Uterus (tissue), 4 donors: Measurements from ENCODE around the gene CCDC120. TPM values are rescaled to one million over a fixed set of nuclear protein-coding genes. Genes with fewer than 3 reads are reported as not detected.

Source experiments
- DNase-seq, 2 donors: peaks; one replicate each; pipeline ENCODE4 v3.0.0-alpha.2; 2019 to 2020
- H3K27ac ChIP-seq, 2 donors: fragments of 200-600 bp; sonication (generic); 1 replicate in 1 of 2; 2 replicates in 1 of 2; pipeline ENCODE4 v1.5.1; 2016 to 2018
- H3K27me3 ChIP-seq, 2 donors: fragments of 200-600 bp; sonication (generic); one replicate each; pipeline ENCODE4 v1.5.1; 2018 to 2019; ENCODE audit warnings: control low read depth in 1 of 2
- H3K36me3 ChIP-seq, 2 donors: fragments of 200-600 bp; sonication (generic); one replicate each; pipeline ENCODE4 v1.5.1; 2019; ENCODE audit warnings: control low read depth in 1 of 2
- H3K4me1 ChIP-seq, 2 donors: fragments of 200-600 bp; sonication (generic); one replicate each; pipeline ENCODE4 v1.5.1; 2018 to 2019; ENCODE audit warnings: control low read depth in 1 of 2
- H3K4me3 ChIP-seq, 2 donors: fragments of 200-600 bp; sonication (generic); 1 replicate in 1 of 2; 2 replicates in 1 of 2; pipeline ENCODE4 v1.5.1; 2018 to 2019; ENCODE audit warnings: mild to moderate bottlenecking in 1 of 2
- H3K9me3 ChIP-seq, 2 donors: fragments of 200-600 bp; sonication (generic); one replicate each; pipeline ENCODE4 v1.5.1; 2019; ENCODE audit warnings: control low read depth in 1 of 2
- CTCF ChIP-seq, 4 experiments: fragments of 200-600 bp in 2 of 4; fragments of 450-650 bp in 2 of 4; sonication (generic) in 2 of 4; IDR thresholded peaks; one replicate each; pipeline ENCODE4 v1.5.1; 2016 to 2019; ENCODE audit warnings: antibody characterized with exemption in 4 of 4, mild to moderate bottlenecking in 2 of 4, moderate library complexity in 1 of 4
- POLR2A ChIP-seq, 2 donors: fragments of 450-650 bp; IDR thresholded peaks; one replicate each; pipeline ENCODE4 v1.6.1; 2016; ENCODE audit warnings: antibody characterized with exemption in 2 of 2, mild to moderate bottlenecking in 1 of 2, moderate library complexity in 1 of 2
- intact Hi-C: fragments of 100-400 bp; cut with DNase I; formaldehyde crosslinking; loops from one replicate; pipeline ENCODE4 v1.15.1; 2023; ENCODE audit warnings: low total_unique reads
- total RNA-seq, 4 donors: library from RNA; depleted of rRNA in 3 of 4; stranded (reverse); fragments of >200 nt in 3 of 4; gene quantifications; one replicate each; pipeline versions ENCODE4 v1.1.0 to v1.2.4, GENCODE V29; 2014 to 2023
- donor health status: DM: yes; HTN: yes; CAD: no.

CCDC120 gene
- total RNA-seq, 4 donors from 2014 or later: 2.0 to 12.0 (median 4.2) TPM

- no peaks in the 10 kb centered on the region for H3K4me1 ChIP-seq
- TF ChIP-seq POLR2A (IDR thresholded peaks at IDR 0.05): peak in 1 of 2 donors; percentile 47
- no peak for TF ChIP-seq CTCF (IDR thresholded peaks at IDR 0.05)
- peak overlapping the region; percentile 92 for H3K27ac ChIP-seq
- no peaks in the 10 kb centered on the region for H3K9me3 ChIP-seq
- intact Hi-C loops: no loop called here
- no peaks in the 10 kb centered on the region for H3K36me3 ChIP-seq
- peak overlapping the region; percentile 42 to 60 for H3K4me3 ChIP-seq
- peak; percentile 58 to 62 for DNase-seq
- H3K27me3 ChIP-seq: no peaks in the 10 kb centered on the region
Observed at GRCh38 chrX:49053223-49054072, 5.4 kb upstream of the CCDC120 start.

GRCh38 chrX:49054073-49054762 lies 4.6 kb upstream of the CCDC120 start:
- H3K4me1 ChIP-seq: no peaks in the 10 kb centered on the region
- no peak for DNase-seq
- TF ChIP-seq CTCF (IDR thresholded peaks at IDR 0.05) (no peak), POLR2A (IDR thresholded peaks at IDR 0.05) (no peak)
- no peaks in the 10 kb centered on the region for H3K9me3 ChIP-seq
- H3K27ac ChIP-seq: peak overlapping the region; percentile 92
- no peaks in the 10 kb centered on the region for H3K27me3 ChIP-seq
- intact Hi-C loops: no loop called here
- H3K4me3 ChIP-seq: peak overlapping the region; percentile 42 to 60
- no peaks in the 10 kb centered on the region for H3K36me3 ChIP-seq

- Histone ChIP-seq H3K36me3 (no peaks in the 10 kb centered on the region), H3K27me3 (no peaks in the 10 kb centered on the region), H3K27ac (peak overlapping the region in 1 of 2 donors; percentile 16), H3K4me1 (no peaks in the 10 kb centered on the region), H3K9me3 (no peaks in the 10 kb centered on the region), H3K4me3 (no peak overlapping the region)
- intact Hi-C loops: no loop called here
- DNase-seq: no peak
- no peak for TF ChIP-seq POLR2A (IDR thresholded peaks at IDR 0.05)
- TF ChIP-seq CTCF (IDR thresholded peaks at IDR 0.05): no peak
Observed at GRCh38 chrX:49059201-49059600, 402 bp downstream of the CCDC120 start.

- no peaks in the 10 kb centered on the region for H3K9me3 ChIP-seq
- H3K27me3 ChIP-seq: no peaks in the 10 kb centered on the region
- no peaks in the 10 kb centered on the region for H3K36me3 ChIP-seq
- intact Hi-C loops: no loop called here
- TF ChIP-seq CTCF (IDR thresholded peaks at IDR 0.05): no peak
- TF ChIP-seq POLR2A (IDR thresholded peaks at IDR 0.05): no peak
- H3K4me1 ChIP-seq: no peaks in the 10 kb centered on the region
- no peak for DNase-seq
- H3K4me3 ChIP-seq: no peak overlapping the region
- peak overlapping the region in 1 of 2 donors; percentile 16 for H3K27ac ChIP-seq
Observed at GRCh38 chrX:49059681-49060085, 884 bp downstream of the CCDC120 start.

GRCh38 chrX:49060914-49061313 lies 2.1 kb downstream of the CCDC120 start:
- DNase-seq: no peak
- intact Hi-C loops: no loop called here

More at GRCh38 chrX:49060914-49061313, 2.1 kb downstream of the CCDC120 start:
- Histone ChIP-seq H3K4me3 (no peak overlapping the region), H3K36me3 (no peaks in the 10 kb centered on the region), H3K4me1 (no peaks in the 10 kb centered on the region), H3K9me3 (no peaks in the 10 kb centered on the region), H3K27ac (no peak overlapping the region), H3K27me3 (no peaks in the 10 kb centered on the region)
- no peak for TF ChIP-seq CTCF (IDR thresholded peaks at IDR 0.05)
- TF ChIP-seq POLR2A (IDR thresholded peaks at IDR 0.05): no peak
